Breast epithelium (tissue), 3 donors: ENCODE data around the gene USP34.

ENCODE experiments used
- CTCF ChIP-seq, 3 donors: fragments of 450-650 bp; IDR thresholded peaks; one replicate each; pipeline ENCODE4 v1.5.1; 2016 to 2017; ENCODE audit warnings: antibody characterized with exemption in 3 of 3, mild to moderate bottlenecking in 3 of 3, moderate library complexity in 3 of 3
- POLR2A ChIP-seq: fragments of 450-650 bp; IDR thresholded peaks from one replicate; pipeline ENCODE4 v1.6.1; 2016; ENCODE audit warnings: antibody characterized with exemption, mild to moderate bottlenecking, moderate library complexity
- POLR2AphosphoS5 ChIP-seq, 3 donors: sonication (generic); formaldehyde crosslinking; IDR thresholded peaks; one replicate each; pipeline ENCODE4 v1.6.1; 2017; ENCODE audit warnings: antibody characterized with exemption in 3 of 3

- TF ChIP-seq CTCF (IDR thresholded peaks at IDR 0.05) (no peak), POLR2AphosphoS5 (IDR thresholded peaks at IDR 0.05) (no peak), POLR2A (no peak)
These were observed 109.8 kb downstream of the USP34 start for GRCh38 chr2:61361068-61361467.
